Activated T-cell treated with anti-CD3 and anti-CD28 coated beads for 24 hours (primary cell): ENCODE results near the gene GRM4.

Source experiments
- DNase-seq: peaks from one replicate; pipeline ENCODE4 v3.0.0-alpha.2; 2020; ENCODE audit warnings: low read depth

GRM4 gene

GRCh38 chr6:34061348-34061747 is 84.5 kb downstream of the GRM4 start:
- DNase-seq, result no peak

GRCh38 chr6:34059914-34060313 is 86.0 kb downstream of the GRM4 start:
- no peak for DNase-seq

GRCh38 chr6:34059136-34059731 is 86.7 kb downstream of the GRM4 start:
- DNase-seq, result no peak

- no peak for DNase-seq
These were observed 88.1 kb downstream of the GRM4 start for GRCh38 chr6:34057790-34058189.

- DNase-seq, result no peak
These were observed 88.7 kb downstream of the GRM4 start for GRCh38 chr6:34057191-34057590.

GRCh38 chr6:34056305-34057108 is 89.4 kb downstream of the GRM4 start:
- peak; percentile 2 for DNase-seq

GRCh38 chr6:34055223-34055933 is 90.5 kb downstream of the GRM4 start:
- peak; percentile 48 for DNase-seq

GRCh38 chr6:34053721-34054120 is 92.2 kb downstream of the GRM4 start:
- no peak for DNase-seq

- no peak for DNase-seq
These were observed 92.8 kb downstream of the GRM4 start for GRCh38 chr6:34052918-34053608.

GRCh38 chr6:34052071-34052825 is 93.6 kb downstream of the GRM4 start:
- no peak for DNase-seq

GRCh38 chr6:34051331-34051919 is 94.5 kb downstream of the GRM4 start:
- DNase-seq, result no peak

GRCh38 chr6:34050691-34051090 is 95.2 kb downstream of the GRM4 start:
- no peak for DNase-seq

- DNase-seq, result no peak
These were observed 96.2 kb downstream of the GRM4 start for GRCh38 chr6:34049395-34050342.

- DNase-seq, result no peak
These were observed 97.7 kb downstream of the GRM4 start for GRCh38 chr6:34047913-34048867.

- DNase-seq, result no peak
These were observed 99.3 kb downstream of the GRM4 start for GRCh38 chr6:34046617-34047016.

GRCh38 chr6:34045771-34046170 is 100.1 kb downstream of the GRM4 start:
- DNase-seq, result no peak

GRCh38 chr6:34044945-34045595 is 100.8 kb downstream of the GRM4 start:
- no peak for DNase-seq

GRCh38 chr6:34043359-34043758 is 102.5 kb downstream of the GRM4 start:
- DNase-seq, result no peak
